ENCODE results near the gene SMAD3.

Gene SMAD3

DNA sequence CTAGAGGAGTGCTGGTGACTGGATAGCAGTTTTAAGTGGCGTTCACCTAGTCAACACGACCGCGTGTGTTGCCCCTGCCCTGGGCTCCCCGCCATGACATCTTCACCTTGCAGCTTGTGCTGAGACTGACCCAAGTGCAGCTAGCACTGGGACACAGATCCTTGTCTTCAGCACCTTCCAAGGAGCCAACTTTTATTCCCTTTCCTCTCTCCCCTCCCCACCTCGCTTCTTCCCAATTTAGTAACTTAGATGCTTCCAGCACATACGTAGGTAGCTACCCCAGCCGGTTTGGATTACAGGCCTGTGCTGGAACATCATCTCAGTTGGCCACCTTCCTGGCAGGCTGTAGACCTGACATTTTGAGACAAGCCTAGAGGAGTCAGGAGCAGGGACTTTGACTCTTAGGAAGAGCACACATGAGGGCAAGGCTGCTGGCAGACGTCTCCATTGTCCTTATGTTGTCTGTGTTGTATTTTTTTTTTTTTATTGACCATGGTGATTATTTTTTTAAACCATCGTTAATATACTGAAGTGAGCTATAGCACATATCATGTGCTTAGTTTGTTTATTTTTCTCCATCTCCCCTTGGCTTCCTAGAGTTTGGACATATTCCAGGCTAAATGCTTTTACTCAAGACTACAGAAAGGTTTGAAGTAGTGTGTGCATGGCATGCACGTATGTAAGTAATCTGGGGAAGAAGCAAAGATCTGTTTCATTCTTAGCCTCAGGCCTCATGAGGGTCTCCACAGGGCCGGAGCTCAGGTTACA, 128.0 kb downstream of the SMAD3 start:
- Histone ChIP-seq H3K4me2 (ENCODE audit: insufficient read depth, low read length) (no peak overlapping the region), H3K36me3 (ENCODE audit: insufficient read depth, low read length) (no peaks in the 10 kb centered on the region; the same call in 1 of the 2 replicates), H2AFZ (ENCODE audit: low read depth, low read length) (no peak overlapping the region), H3K9me3 (ENCODE audit: insufficient read depth, low read length, severe bottlenecking) (no peaks in the 10 kb centered on the region), H3K4me3 (ENCODE audit: low read depth in 1 of 2, low read length in 2 of 2) (no peak overlapping the region), H4K20me1 (ENCODE audit: insufficient read depth, low read length) (no peaks in the 10 kb centered on the region), H3K27ac (ENCODE audit: low read length) (no peak overlapping the region), H3K4me1 (ENCODE audit: insufficient read depth, low read length) (no peaks in the 10 kb centered on the region), H3K9ac (ENCODE audit: low read depth, low read length) (no peak overlapping the region), H3K27me3 (ENCODE audit: insufficient read depth, low read length, poor library complexity) (no peaks in the 10 kb centered on the region), H3K79me2 (ENCODE audit: insufficient read depth, low read length) (no peaks in the 10 kb centered on the region)
- DNase-seq, result no peak
- no peak for ATAC-seq (ENCODE audit: insufficient read depth, low read depth)
- no peak for TF ChIP-seq EZH2 (IDR thresholded peaks at IDR 0.05; ENCODE audit: borderline replicate concordance, low read depth, low read length, severe bottlenecking)
- no peak for TF ChIP-seq CTCF (IDR thresholded peaks at IDR 0.05; ENCODE audit: borderline replicate concordance, extremely low read depth, low read length, poor library complexity, severe bottlenecking)

- Histone ChIP-seq H3K36me3 (ENCODE audit: insufficient read depth, low read length) (peaks cover 3% of the 10 kb centered on the region; the same call in 1 of the 2 replicates), H2AFZ (ENCODE audit: low read depth, low read length) (no peak overlapping the region), H4K20me1 (ENCODE audit: insufficient read depth, low read length) (no peaks in the 10 kb centered on the region), H3K4me2 (ENCODE audit: insufficient read depth, low read length) (no peak overlapping the region), H3K79me2 (ENCODE audit: insufficient read depth, low read length) (no peaks in the 10 kb centered on the region), H3K4me1 (ENCODE audit: insufficient read depth, low read length) (no peaks in the 10 kb centered on the region), H3K9ac (ENCODE audit: low read depth, low read length) (no peak overlapping the region), H3K27ac (ENCODE audit: low read length) (no peak overlapping the region), H3K9me3 (ENCODE audit: insufficient read depth, low read length, severe bottlenecking) (no peaks in the 10 kb centered on the region), H3K4me3 (ENCODE audit: low read depth in 1 of 2, low read length in 2 of 2) (no peak overlapping the region), H3K27me3 (ENCODE audit: insufficient read depth, low read length, poor library complexity) (no peaks in the 10 kb centered on the region)
- ATAC-seq (ENCODE audit: insufficient read depth, low read depth), result no peak
- DNase-seq, result no peak
- TF ChIP-seq CTCF (IDR thresholded peaks at IDR 0.05; ENCODE audit: borderline replicate concordance, extremely low read depth, low read length, poor library complexity, severe bottlenecking), result no peak
- TF ChIP-seq EZH2 (IDR thresholded peaks at IDR 0.05; ENCODE audit: borderline replicate concordance, low read depth, low read length, severe bottlenecking), result no peak
Observed at GRCh38 chr15:67194171-67195114, 129.0 kb downstream of the SMAD3 start.

DNA sequence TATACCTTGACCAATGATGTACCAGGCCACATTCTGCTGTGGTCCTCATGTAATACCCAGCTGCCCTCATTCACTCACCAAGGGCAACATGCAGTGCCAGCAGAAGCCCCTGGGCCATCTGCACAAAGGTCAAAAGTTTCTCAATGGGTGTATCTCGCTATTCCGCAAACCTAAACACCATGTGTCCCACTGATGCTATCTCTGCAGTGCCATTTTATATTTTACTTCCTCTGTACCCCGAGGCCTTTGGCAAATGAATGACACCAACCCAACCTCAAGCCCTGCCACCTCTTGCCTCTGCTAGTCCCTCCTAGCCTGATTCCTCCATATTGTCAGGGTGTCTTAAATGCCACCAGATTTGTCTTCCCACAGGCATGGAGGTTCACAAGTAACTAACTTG, 129.9 kb downstream of the SMAD3 start:
- no peaks in the 10 kb centered on the region for H3K27me3 ChIP-seq (ENCODE audit: insufficient read depth, low read length, poor library complexity)
- H3K4me3 ChIP-seq (ENCODE audit: low read depth in 1 of 2, low read length in 2 of 2), result no peak overlapping the region
- TF ChIP-seq CTCF (IDR thresholded peaks at IDR 0.05; ENCODE audit: borderline replicate concordance, extremely low read depth, low read length, poor library complexity, severe bottlenecking) (no peak), EZH2 (IDR thresholded peaks at IDR 0.05; ENCODE audit: borderline replicate concordance, low read depth, low read length, severe bottlenecking) (no peak)
- no peak overlapping the region for H3K27ac ChIP-seq (ENCODE audit: low read length)
- no peaks in the 10 kb centered on the region for H4K20me1 ChIP-seq (ENCODE audit: insufficient read depth, low read length)
- no peak overlapping the region for H3K4me2 ChIP-seq (ENCODE audit: insufficient read depth, low read length)
- no peaks in the 10 kb centered on the region for H3K9me3 ChIP-seq (ENCODE audit: insufficient read depth, low read length, severe bottlenecking)
- DNase-seq, result no peak
- ATAC-seq (ENCODE audit: insufficient read depth, low read depth), result no peak
- no peaks in the 10 kb centered on the region for H3K79me2 ChIP-seq (ENCODE audit: insufficient read depth, low read length)
- H3K4me1 ChIP-seq (ENCODE audit: insufficient read depth, low read length), result no peaks in the 10 kb centered on the region
- peaks cover 11% of the 10 kb centered on the region; the same call in 1 of the 2 replicates for H3K36me3 ChIP-seq (ENCODE audit: insufficient read depth, low read length)
- no peak overlapping the region for H3K9ac ChIP-seq (ENCODE audit: low read depth, low read length)
- H2AFZ ChIP-seq (ENCODE audit: low read depth, low read length), result no peak overlapping the region
